NCI-H1105 (cell line): ENCODE measurements around the gene FLNA.
"Not testable (repeated sequence)": the region's sequence is repeated elsewhere in the genome, so short reads cannot be mapped to it uniquely, and the experiment has no call there.

Source experiments
- DNase-seq: peaks from one replicate; lab custom pipeline; 2025; lab: John Stamatoyannopoulos, UW

The FLNA gene

GRCh38 chrX:154343063-154343462 lies 31.4 kb downstream of the FLNA start:
- not testable (repeated sequence) for DNase-seq

GRCh38 chrX:154341399-154342298 lies 32.8 kb downstream of the FLNA start:
- DNase-seq = not testable (repeated sequence)

DNA sequence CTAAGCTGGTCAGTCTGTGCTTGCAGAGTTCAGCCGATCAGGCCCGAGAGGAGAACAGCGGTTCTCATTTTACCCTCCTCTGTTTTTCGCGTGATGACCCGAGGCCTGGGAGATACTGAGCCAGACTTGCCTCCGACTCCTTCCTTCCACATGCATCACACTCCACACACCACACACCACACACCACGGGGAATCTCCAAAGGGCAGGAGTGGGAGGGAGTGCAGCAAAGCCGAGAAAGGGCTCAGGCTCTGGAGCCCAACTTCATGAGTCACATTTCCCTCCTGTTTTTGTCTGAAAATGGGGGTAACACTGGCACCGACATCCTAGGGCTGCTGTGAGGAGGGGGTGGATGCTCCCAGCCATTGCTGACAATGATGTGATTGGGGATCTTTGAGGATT lies 39.9 kb downstream of the FLNA start:
- DNase-seq = no peak

GRCh38 chrX:154333837-154334271 lies 40.6 kb downstream of the FLNA start:
- DNase-seq = no peak

- no peak for DNase-seq
These were observed 41.3 kb downstream of the FLNA start for GRCh38 chrX:154333116-154333515.

GRCh38 chrX:154332561-154332960 lies 41.9 kb downstream of the FLNA start:
- DNase-seq = no peak

- DNase-seq = no peak
These were observed 45.1 kb downstream of the FLNA start for GRCh38 chrX:154329294-154329693.

DNA sequence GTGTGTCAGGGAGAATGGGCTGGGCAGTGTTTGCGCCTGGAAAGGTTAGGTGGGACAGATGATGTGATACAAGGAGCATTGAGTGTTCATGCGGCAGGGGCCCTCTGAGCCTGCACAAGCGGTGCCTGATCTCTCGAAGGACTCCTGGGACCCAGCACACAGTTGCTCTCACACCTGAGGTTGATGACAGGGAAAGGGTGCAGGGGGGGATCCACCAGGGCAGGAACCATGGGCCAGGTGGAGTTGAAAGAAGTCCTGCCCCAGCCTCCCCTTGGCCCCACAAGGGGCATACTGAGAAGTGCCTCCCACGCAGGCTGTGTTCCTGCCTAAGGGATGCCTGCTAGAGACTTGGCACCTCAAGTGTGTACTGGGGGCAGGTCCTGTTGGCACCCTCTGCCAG lies 45.8 kb downstream of the FLNA start:
- no peak for DNase-seq

DNA sequence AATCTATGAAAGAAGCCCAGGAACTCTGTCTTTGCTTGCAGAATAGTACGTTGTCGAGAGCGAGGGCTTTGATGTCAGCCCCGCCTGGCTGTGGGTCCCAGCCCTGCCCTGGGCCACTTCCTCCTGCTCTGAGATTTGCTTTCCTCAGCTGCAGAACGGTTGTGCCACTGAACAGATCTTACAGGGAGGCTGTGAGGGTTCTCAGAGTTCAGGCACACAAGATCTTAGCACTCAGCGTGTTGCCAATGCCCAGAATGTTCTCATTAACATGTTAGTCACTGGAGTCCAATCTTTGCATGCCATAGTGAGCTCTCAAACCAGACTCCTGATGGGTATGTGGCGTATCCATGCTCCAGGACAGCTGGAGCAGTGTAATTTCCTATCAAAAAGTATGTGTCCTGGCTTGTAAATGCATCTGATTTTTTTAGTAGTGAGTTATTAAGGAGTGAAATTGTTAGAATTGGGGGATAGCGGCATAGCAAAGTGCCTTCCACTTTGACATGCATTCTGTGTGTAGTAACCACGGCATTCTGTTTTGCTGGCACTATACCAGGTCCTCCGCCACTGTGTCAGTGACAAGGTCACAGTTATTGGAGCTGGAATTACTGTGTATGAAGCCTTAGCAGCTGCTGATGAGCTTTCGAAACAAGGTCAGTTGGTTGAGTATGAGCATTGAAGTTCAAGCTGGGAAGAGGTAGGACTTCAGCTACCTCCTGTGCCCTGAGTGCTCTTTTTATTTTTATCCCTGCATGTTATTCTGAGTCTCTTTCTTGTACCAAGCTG lies 47.2 kb downstream of the FLNA start:
- DNase-seq = no peak

- no peak for DNase-seq
These were observed 48.9 kb downstream of the FLNA start for GRCh38 chrX:154325541-154325940.

- DNase-seq = no peak
These were observed 50.9 kb downstream of the FLNA start for GRCh38 chrX:154323537-154323936.

GRCh38 chrX:154322890-154323289 lies 51.5 kb downstream of the FLNA start:
- no peak for DNase-seq

DNA sequence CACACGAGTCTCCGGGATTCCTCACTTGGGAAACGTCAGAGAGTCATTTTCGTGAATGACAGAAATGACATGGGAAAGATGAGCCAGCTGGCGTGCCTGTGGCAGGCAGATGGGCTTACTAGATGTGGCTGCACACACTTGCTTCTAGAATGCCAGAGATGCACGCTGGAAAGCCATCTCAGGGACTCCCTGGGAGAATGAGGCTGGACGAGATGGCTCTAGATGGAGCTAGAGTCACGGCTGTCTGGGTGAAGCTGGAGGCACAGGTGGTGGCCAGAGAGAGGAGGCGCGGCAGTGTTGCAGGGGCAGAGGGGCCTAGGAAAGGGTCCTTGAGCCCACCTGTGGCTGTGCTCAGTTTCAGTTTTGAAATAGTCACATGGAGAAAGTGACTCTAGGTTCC lies 52.8 kb downstream of the FLNA start:
- DNase-seq = no peak

DNA sequence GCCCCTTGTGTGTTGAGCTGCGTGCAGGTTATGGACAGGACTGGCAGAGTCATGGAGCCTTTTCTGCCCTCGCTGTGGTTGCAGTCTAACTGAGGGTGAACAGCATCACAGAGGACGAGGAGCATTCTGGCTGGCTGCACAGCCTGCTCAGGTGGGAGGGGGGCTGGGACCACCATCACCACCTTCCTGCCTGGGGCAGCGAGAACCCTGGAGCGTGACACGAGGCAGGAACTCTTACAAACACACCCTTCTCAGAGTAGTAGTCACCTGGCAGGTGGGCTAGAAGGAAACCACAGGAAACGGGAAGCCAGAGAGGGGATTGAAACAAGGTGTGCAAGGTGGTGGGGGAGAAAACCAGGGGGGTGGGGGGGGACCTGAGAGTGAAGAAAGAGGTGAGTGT lies 53.3 kb downstream of the FLNA start:
- DNase-seq = no peak

GRCh38 chrX:154320406-154320805 lies 54.0 kb downstream of the FLNA start:
- DNase-seq = no peak

GRCh38 chrX:154317391-154317995 lies 56.9 kb downstream of the FLNA start:
- peak; percentile 20 for DNase-seq

DNA sequence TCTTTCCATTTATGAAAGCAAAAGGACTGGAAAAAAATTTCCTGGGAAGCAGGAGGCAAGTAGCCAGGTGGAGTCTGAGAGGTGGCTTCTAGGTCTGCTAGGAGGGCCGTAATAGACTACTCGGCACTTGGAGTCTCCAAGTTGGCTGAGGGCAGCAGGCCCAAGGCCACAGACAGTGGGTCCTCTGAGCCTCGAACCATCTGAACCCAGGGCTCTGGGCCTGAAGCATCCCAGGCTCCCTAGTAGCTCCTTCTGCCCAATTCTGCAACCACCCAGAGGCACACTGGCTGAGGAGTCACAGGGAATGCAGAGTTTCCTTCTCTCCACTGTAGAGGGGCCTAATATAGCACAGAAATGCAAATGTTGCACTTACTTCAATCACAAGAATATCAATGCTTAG lies 59.0 kb downstream of the FLNA start:
- no peak for DNase-seq

- no peak for DNase-seq
These were observed 61.3 kb downstream of the FLNA start for GRCh38 chrX:154313147-154313546.

GRCh38 chrX:154312116-154312515 lies 62.3 kb downstream of the FLNA start:
- DNase-seq = no peak

DNA sequence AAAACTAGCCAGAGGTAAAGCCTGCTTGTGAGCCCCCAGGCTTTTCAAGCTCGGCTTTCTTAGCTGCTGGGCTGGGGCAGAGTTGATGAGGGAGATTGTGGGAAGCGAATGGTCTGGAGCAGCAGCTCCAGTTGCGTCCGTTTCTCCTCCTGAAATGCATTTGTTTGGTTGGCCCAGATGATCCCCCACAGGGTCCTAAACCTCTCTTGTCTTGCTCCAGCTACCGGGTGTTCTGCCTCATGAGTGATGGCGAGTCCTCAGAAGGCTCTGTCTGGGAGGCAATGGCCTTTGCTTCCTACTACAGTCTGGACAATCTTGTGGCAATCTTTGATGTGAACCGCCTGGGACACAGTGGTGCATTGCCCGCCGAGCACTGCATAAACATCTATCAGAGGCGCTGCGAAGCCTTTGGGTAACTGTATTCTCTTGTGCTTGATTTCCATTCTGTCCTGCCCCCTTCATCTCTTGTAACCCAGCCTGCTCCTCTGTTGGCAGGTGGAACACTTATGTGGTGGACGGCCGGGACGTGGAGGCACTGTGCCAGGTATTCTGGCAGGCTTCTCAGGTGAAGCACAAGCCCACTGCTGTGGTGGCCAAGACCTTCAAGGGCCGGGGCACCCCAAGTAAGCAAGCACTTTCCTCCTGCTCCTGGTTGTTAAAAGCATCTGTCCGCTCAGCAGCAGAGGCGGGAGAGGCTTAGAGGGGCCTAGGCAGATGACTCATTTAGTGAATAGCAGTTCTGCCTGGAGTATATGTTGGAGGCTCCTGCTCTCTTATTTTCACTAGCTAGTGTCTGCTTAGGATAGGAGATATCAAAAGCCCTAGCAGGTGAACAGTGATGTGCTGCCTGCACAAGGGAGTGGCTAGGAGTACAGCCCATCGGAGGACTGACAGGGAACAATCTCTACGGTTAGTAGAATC lies 63.6 kb downstream of the FLNA start:
- DNase-seq = no peak

DNA sequence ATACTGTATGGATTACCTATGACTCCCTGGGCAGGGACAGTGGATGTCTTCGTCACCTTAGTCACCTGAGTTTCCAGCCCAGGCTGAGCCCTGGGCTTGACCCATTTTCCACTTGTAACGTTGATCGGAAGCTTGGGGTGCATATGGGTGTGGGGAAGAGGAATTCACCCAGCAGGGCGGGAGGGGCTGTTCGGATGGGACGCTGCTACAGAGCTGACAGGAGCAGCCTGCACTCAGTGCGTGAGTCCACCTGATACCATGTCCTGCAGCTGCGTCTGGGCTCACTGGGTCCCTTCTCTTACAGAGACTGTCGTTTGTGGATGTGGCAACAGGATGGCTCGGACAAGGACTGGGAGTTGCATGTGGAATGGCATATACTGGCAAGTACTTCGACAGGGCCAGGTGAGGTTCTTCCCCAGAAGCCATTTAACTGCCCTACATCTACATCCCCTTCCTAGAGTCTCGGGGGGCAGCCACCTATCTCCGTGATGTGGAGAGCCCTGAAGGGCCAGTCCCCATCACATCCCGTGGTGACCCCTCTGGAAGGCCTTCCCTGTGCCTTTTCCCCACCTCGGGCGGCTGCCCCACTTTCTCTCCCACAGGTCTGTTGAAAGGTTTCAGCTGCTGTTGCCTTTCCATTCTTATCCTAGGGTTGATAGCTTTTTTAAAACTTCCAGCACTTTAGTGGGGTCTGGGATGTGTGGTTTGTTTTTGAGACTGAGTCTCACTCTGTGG lies 65.2 kb downstream of the FLNA start:
- DNase-seq = no peak
